Measurements from ENCODE around the gene GPR35.
A peak's percentile ranks its signal among the peaks of the same experiment; 100 is the strongest.
"Not testable (repeated sequence)": the region's sequence is repeated elsewhere in the genome, so short reads cannot be mapped to it uniquely, and the experiment has no call there.

Gene GPR35

GRCh38 chr2:240603846-240604245, 21.4 kb upstream of the GPR35 start:
- DNase-seq: no peak

GRCh38 chr2:240604291-240604938, 20.9 kb upstream of the GPR35 start:
- DNase-seq: no peak

GRCh38 chr2:240604939-240605716, 20.2 kb upstream of the GPR35 start:
- DNase-seq: no peak

- no peak for DNase-seq
Measured at GRCh38 chr2:240605867-240606743, 19.2 kb upstream of the GPR35 start.

- DNase-seq: no peak
Measured at GRCh38 chr2:240611601-240612210, 13.6 kb upstream of the GPR35 start.

GRCh38 chr2:240613781-240614180, 11.5 kb upstream of the GPR35 start:
- no peak for DNase-seq

- no peak for DNase-seq
Measured at GRCh38 chr2:240614391-240614790, 10.9 kb upstream of the GPR35 start.

GRCh38 chr2:240615396-240615795, 9.9 kb upstream of the GPR35 start:
- no peak for DNase-seq

GRCh38 chr2:240615820-240616547, 9.3 kb upstream of the GPR35 start:
- DNase-seq: no peak

GRCh38 chr2:240616860-240617666, 8.2 kb upstream of the GPR35 start:
- not testable (repeated sequence) for DNase-seq

- no peak for DNase-seq
Measured at GRCh38 chr2:240618776-240619175, 6.5 kb upstream of the GPR35 start.

GRCh38 chr2:240619506-240620148, 5.7 kb upstream of the GPR35 start:
- DNase-seq: no peak

- DNase-seq: no peak
Measured at GRCh38 chr2:240620149-240620731, 5.0 kb upstream of the GPR35 start.

- DNase-seq: no peak
Measured at GRCh38 chr2:240620859-240621258, 4.4 kb upstream of the GPR35 start.

GRCh38 chr2:240622060-240622411, 3.2 kb upstream of the GPR35 start:
- no peak for DNase-seq

- peak in 1 of 2 experiments; percentile 25 for DNase-seq
Measured at GRCh38 chr2:240622531-240623235, 2.6 kb upstream of the GPR35 start.

- DNase-seq: no peak
Measured at GRCh38 chr2:240623531-240624010, 1.7 kb upstream of the GPR35 start.

GRCh38 chr2:240624011-240624949, 1.0 kb upstream of the GPR35 start:
- DNase-seq: no peak

All from NCI-H2081 (cell line).